H9 (cell line): ENCODE data around the gene KDM4C. TPM values are rescaled to one million over a fixed set of nuclear protein-coding genes. Genes with fewer than 3 reads are reported as not detected.

Source experiments
- DNase-seq: peaks from one replicate; pipeline ENCODE4 v3.0.0-alpha.2; 2017
- H2AFZ ChIP-seq: one replicate; pipeline ENCODE4 v1.6.1; 2013; ENCODE audit warnings: mild to moderate bottlenecking, low read length, control low read depth, moderate library complexity
- H2AK5ac ChIP-seq: 2 replicates; pipeline ENCODE4 v1.6.1; 2013; ENCODE audit warnings: low read length, control low read depth, mixed read lengths; ENCODE audit not compliant: insufficient read length
- H2BK120ac ChIP-seq: one replicate; pipeline ENCODE4 v1.6.1; 2013; ENCODE audit warnings: low read depth, mild to moderate bottlenecking, low read length, control low read depth, inconsistent platforms; ENCODE audit not compliant: poor library complexity, severe bottlenecking
- H2BK12ac ChIP-seq: 2 replicates; pipeline ENCODE4 v1.6.1; 2013; ENCODE audit warnings: low read length, control low read depth, mixed read lengths, low read depth; ENCODE audit not compliant: insufficient read length
- H2BK15ac ChIP-seq: 2 replicates; pipeline ENCODE4 v1.6.1; 2013; ENCODE audit warnings: low read depth, low read length, control low read depth
- H2BK20ac ChIP-seq: one replicate; pipeline ENCODE4 v1.6.1; 2013; ENCODE audit warnings: low read depth, mild to moderate bottlenecking, low read length, control low read depth, inconsistent platforms; ENCODE audit not compliant: poor library complexity, severe bottlenecking
- H2BK5ac ChIP-seq: 2 replicates; pipeline ENCODE4 v1.6.1; 2013; ENCODE audit warnings: low read length, control low read depth, mixed read lengths; ENCODE audit not compliant: insufficient read length
- H3K14ac ChIP-seq: 2 replicates; pipeline ENCODE4 v1.6.1; 2013; ENCODE audit warnings: low read length, control low read depth; ENCODE audit not compliant: insufficient read depth
- H3K18ac ChIP-seq: 2 replicates; pipeline ENCODE4 v1.6.1; 2013; ENCODE audit warnings: low read depth, mild to moderate bottlenecking, mixed read lengths, low read length, control low read depth; ENCODE audit not compliant: insufficient read length
- H3K23ac ChIP-seq: 2 replicates; pipeline ENCODE4 v1.6.1; 2013; ENCODE audit warnings: low read length, control low read depth, mixed read lengths, low read depth; ENCODE audit not compliant: insufficient read length
- H3K23me2 ChIP-seq: 2 replicates; pipeline ENCODE4 v1.6.1; 2013; ENCODE audit warnings: low read depth, mild to moderate bottlenecking, mixed read lengths, low read length, control low read depth; ENCODE audit not compliant: insufficient read length, poor library complexity, severe bottlenecking
- H3K27ac ChIP-seq: 2 replicates; pipeline ENCODE4 v1.5.1; 2013; ENCODE audit warnings: low read length, control low read depth, mixed read lengths, low read depth; ENCODE audit not compliant: insufficient read length
- H3K27me3 ChIP-seq: 2 replicates; pipeline ENCODE4 v1.6.1; 2013; ENCODE audit warnings: low read length, control low read depth, inconsistent platforms; ENCODE audit not compliant: insufficient read depth
- H3K4ac ChIP-seq: 2 replicates; pipeline ENCODE4 v1.6.1; 2013; ENCODE audit warnings: low read depth, mild to moderate bottlenecking, control low read depth, inconsistent platforms, low read length, moderate library complexity
- H3K4me1 ChIP-seq: 2 replicates; pipeline ENCODE4 v1.6.1; 2013; ENCODE audit warnings: low read length, control low read depth, inconsistent platforms; ENCODE audit not compliant: insufficient read depth
- H3K4me2 ChIP-seq: 2 replicates; pipeline ENCODE4 v1.6.1; 2013; ENCODE audit warnings: low read length, control low read depth, mixed read lengths; ENCODE audit not compliant: insufficient read length, insufficient read depth
- H3K56ac ChIP-seq: 2 replicates; pipeline ENCODE4 v1.6.1; 2013; ENCODE audit warnings: low read depth, mild to moderate bottlenecking, mixed read lengths, low read length, control low read depth; ENCODE audit not compliant: insufficient read length
- H3K79me1 ChIP-seq: 2 replicates; pipeline ENCODE4 v1.6.1; 2013; ENCODE audit warnings: low read depth, mild to moderate bottlenecking, moderate library complexity, low read length, control low read depth, inconsistent platforms; ENCODE audit not compliant: insufficient read depth, poor library complexity, severe bottlenecking
- H3K79me2 ChIP-seq: 2 replicates; pipeline ENCODE4 v1.6.1; 2013; ENCODE audit warnings: low read length, control low read depth, inconsistent platforms; ENCODE audit not compliant: insufficient read depth
- H3K9ac ChIP-seq: 2 replicates; pipeline ENCODE4 v1.6.1; 2013; ENCODE audit warnings: low read length, control low read depth, mixed read lengths; ENCODE audit not compliant: insufficient read length; ENCODE audit errors: extremely low read depth
- H3K9me3 ChIP-seq: one replicate; pipeline ENCODE4 v1.6.1; 2013; ENCODE audit warnings: low read depth, low read length, inconsistent platforms; ENCODE audit not compliant: control insufficient read depth
- H3T11ph ChIP-seq: one replicate; pipeline ENCODE4 v1.6.1; 2013; ENCODE audit warnings: mild to moderate bottlenecking, low read length, control low read depth, inconsistent platforms
- H4K20me1 ChIP-seq: one replicate; pipeline ENCODE4 v1.6.1; 2013; ENCODE audit not compliant: control insufficient read depth, insufficient read length, insufficient read depth
- H4K5ac ChIP-seq: 2 replicates; pipeline ENCODE4 v1.6.1; 2013; ENCODE audit warnings: low read depth, mild to moderate bottlenecking, mixed read lengths, low read length, control low read depth; ENCODE audit not compliant: insufficient read length
- H4K8ac ChIP-seq: replicated peaks from 2 replicates; pipeline ENCODE4 v1.6.1; 2013; ENCODE audit warnings: low read length, control low read depth, mixed read lengths, low read depth; ENCODE audit not compliant: insufficient read length
- H4K91ac ChIP-seq: 2 replicates; pipeline ENCODE4 v1.6.1; 2013; ENCODE audit warnings: low read depth, mild to moderate bottlenecking, moderate library complexity, mixed read lengths, low read length, control low read depth; ENCODE audit not compliant: insufficient read length
- H3K27ac Mint-ChIP-seq, 3 experiments: 2 replicates in 2 of 3; 3 replicates in 1 of 3; pipeline ENCODE4 v1.8.0; 2020 to 2021; ENCODE audit warnings: mixed read lengths in 3 of 3, mild to moderate bottlenecking in 1 of 3, moderate library complexity in 1 of 3
- H3K27me3 Mint-ChIP-seq: 2 replicates; pipeline ENCODE4 v1.8.0; 2021; ENCODE audit warnings: low read depth, mild to moderate bottlenecking, moderate library complexity, mixed read lengths
- H3K36me3 Mint-ChIP-seq, 3 experiments: 2 replicates in 2 of 3; 3 replicates in 1 of 3; pipeline ENCODE4 v1.8.0; 2020 to 2021; ENCODE audit warnings: low read depth in 3 of 3, mixed read lengths in 3 of 3; ENCODE audit not compliant: insufficient read depth in 1 of 3
- H3K4me1 Mint-ChIP-seq, 2 experiments: 2 replicates each; pipeline ENCODE4 v1.8.0; 2020; ENCODE audit warnings: mixed read lengths in 2 of 2
- H3K4me3 Mint-ChIP-seq, 2 experiments: 2 replicates in 1 of 2; 3 replicates in 1 of 2; pipeline ENCODE4 v1.8.0; 2020 to 2021; ENCODE audit warnings: mild to moderate bottlenecking in 2 of 2, mixed read lengths in 2 of 2, moderate library complexity in 1 of 2
- H3K9me3 Mint-ChIP-seq, 2 experiments: 2 replicates in 1 of 2; 3 replicates in 1 of 2; pipeline ENCODE4 v1.8.0; 2020; ENCODE audit warnings: mild to moderate bottlenecking in 2 of 2, mixed read lengths in 2 of 2, moderate library complexity in 1 of 2
- WGBS: extraction: QIAGEN DNeasy Blood & Tissue Kit; methylation state at CpG from one replicate; pipeline ENCODE4 v1.1.7; 2013; ENCODE audit warnings: missing lambda C conversion rate, low lambda C conversion rate, mixed read lengths; ENCODE audit not compliant: insufficient read length; ENCODE audit errors: extremely low coverage; 5-methylcytosine and 5-hydroxymethylcytosine counted together
- total RNA-seq: library from RNA; stranded (reverse); gene quantifications from 2 replicates; pipeline ENCODE4 v1.2.1, GENCODE V29; 2021
- TF ChIP-seq, protein P1 (sequence below): fragments of 200-600 bp; sonication (generic); conservative IDR thresholded peaks from 3 replicates; pipeline ENCODE4 v1.8.0; 2021; ENCODE audit warnings: antibody characterized with exemption, mild to moderate bottlenecking

Gene KDM4C
- total RNA-seq, 1 experiment from 2014 or later = 24.0 TPM

DNA sequence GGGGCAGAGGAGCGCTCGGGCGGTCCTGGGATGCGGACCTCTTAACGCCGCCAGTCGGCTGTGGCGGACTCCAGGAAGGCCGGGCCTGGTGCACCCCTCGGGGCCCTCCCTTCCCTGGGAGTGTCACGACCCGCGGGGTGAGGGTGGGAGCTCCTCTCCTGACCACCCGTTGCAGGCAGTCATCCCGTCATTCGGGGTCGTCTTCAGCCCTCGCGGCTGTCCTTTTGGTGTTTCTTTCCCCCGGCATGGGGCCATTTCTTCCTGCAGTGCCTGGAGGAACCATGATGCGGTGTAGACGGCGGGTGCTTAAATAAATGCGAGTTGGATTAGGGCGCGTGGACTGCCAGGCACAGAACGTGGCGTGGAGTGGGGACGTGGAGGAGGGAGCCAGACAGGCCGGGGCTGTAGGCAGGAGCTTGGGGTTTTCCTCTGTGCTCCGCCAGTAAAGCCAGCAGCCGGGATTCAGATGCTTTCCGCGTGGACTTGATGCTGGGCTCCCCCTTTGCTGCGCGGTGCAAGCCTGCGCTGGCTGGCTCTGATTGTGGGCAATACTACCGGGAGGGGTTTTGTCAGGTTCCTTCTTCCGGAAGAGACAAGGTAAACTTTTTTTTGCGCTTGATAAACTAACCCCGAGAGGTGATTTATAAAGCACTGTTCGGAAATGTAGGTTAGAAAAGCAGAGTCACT lies 868 bp downstream of the KDM4C start:
- peak overlapping the region; percentile 55 for H3K4me2 ChIP-seq
- H3K56ac ChIP-seq = no peak overlapping the region
- H4K91ac ChIP-seq = no peak overlapping the region
- H3K27ac ChIP-seq = no peak overlapping the region
- H2AK5ac ChIP-seq = no peak overlapping the region
- peak overlapping the region; percentile 32 for H3K9ac ChIP-seq
- no peak overlapping the region for H2BK20ac ChIP-seq
- Mint-ChIP-seq H3K36me3 (peaks cover 0 to 7% (median 4%) of the 10 kb centered on the region in 3 experiments; a peak in 4 of 7 replicates), H3K4me1 (peaks cover 26 to 40% of the 10 kb centered on the region in 2 experiments), H3K9me3 (peaks cover 0 to 5% of the 10 kb centered on the region in 2 experiments; a peak in 1 of 5 replicates), H3K27me3 (no peaks in the 10 kb centered on the region), H3K4me3 (peak overlapping the region; percentile 94 to 99), H3K27ac (peak overlapping the region; percentile 28 to 89 (median 51); a peak in 4 of 7 replicates)
- H3K79me2 ChIP-seq = peaks cover 13% of the 10 kb centered on the region; the same call in 1 of the 2 replicates
- H4K20me1 ChIP-seq = no peaks in the 10 kb centered on the region
- no peak overlapping the region for H2AFZ ChIP-seq
- H4K5ac ChIP-seq = no peak overlapping the region
- peak overlapping the region; percentile 32; the same call in 1 of the 2 replicates for H3K14ac ChIP-seq
- no peak overlapping the region for H2BK12ac ChIP-seq
- H4K8ac ChIP-seq = no peak overlapping the region
- H3K9me3 ChIP-seq = no peaks in the 10 kb centered on the region
- no peaks in the 10 kb centered on the region for H3K27me3 ChIP-seq
- peaks cover 6% of the 10 kb centered on the region for H3K23me2 ChIP-seq
- H2BK15ac ChIP-seq = no peak overlapping the region
- H3K18ac ChIP-seq = no peak overlapping the region
- peaks cover 5% of the 10 kb centered on the region; the same call in 1 of the 2 replicates for H3K4me1 ChIP-seq
- peak; percentile 52 for DNase-seq
- no peak overlapping the region for H3K23ac ChIP-seq
- no CpG with 5 or more reads among the region's 42 CpGs for WGBS
- H2BK120ac ChIP-seq = no peak overlapping the region
- no peak overlapping the region for H3K4ac ChIP-seq
- H3K79me1 ChIP-seq = no peaks in the 10 kb centered on the region
- H3T11ph ChIP-seq = no peak overlapping the region
- TF ChIP-seq, protein P1, sequence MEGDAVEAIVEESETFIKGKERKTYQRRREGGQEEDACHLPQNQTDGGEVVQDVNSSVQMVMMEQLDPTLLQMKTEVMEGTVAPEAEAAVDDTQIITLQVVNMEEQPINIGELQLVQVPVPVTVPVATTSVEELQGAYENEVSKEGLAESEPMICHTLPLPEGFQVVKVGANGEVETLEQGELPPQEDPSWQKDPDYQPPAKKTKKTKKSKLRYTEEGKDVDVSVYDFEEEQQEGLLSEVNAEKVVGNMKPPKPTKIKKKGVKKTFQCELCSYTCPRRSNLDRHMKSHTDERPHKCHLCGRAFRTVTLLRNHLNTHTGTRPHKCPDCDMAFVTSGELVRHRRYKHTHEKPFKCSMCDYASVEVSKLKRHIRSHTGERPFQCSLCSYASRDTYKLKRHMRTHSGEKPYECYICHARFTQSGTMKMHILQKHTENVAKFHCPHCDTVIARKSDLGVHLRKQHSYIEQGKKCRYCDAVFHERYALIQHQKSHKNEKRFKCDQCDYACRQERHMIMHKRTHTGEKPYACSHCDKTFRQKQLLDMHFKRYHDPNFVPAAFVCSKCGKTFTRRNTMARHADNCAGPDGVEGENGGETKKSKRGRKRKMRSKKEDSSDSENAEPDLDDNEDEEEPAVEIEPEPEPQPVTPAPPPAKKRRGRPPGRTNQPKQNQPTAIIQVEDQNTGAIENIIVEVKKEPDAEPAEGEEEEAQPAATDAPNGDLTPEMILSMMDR = no peak
- no peak overlapping the region for H2BK5ac ChIP-seq
